Adrenal gland (tissue), 5 donors: Measurements from ENCODE around the gene CHD2.

Experiments used
- CTCF ChIP-seq, 6 experiments: fragments of 450-650 bp in 4 of 6; fragments of 200-600 bp in 2 of 6; sonication (generic) in 1 of 6; IDR thresholded peaks; 1 replicate in 5 of 6; 2 replicates in 1 of 6; pipeline versions ENCODE4 v1.5.1 to v1.8.0; 2016 to 2021; ENCODE audit warnings: antibody characterized with exemption in 6 of 6, mild to moderate bottlenecking in 2 of 6, moderate library complexity in 1 of 6
- POLR2A ChIP-seq, 2 donors: fragments of 450-650 bp; IDR thresholded peaks; one replicate each; pipeline ENCODE4 v1.6.1; 2017; ENCODE audit warnings: antibody characterized with exemption in 2 of 2, mild to moderate bottlenecking in 2 of 2, moderate library complexity in 1 of 2
- donor health status: DM: no; HTN: no; CAD: no.

- no peak for TF ChIP-seq CTCF (IDR thresholded peaks at IDR 0.05)
- no peak for TF ChIP-seq POLR2A (IDR thresholded peaks at IDR 0.05)
Observed at GRCh38 chr15:93040288-93041158, 140.4 kb downstream of the CHD2 start.
